Epithelial cell of esophagus (primary cell): ENCODE data around the gene NRXN3.

Experiments used
- DNase-seq: peaks from one replicate; pipeline ENCODE4 v3.0.0; 2010; ENCODE audit warnings: low read depth
- H3K4me3 ChIP-seq: 2 replicates; pipeline ENCODE4 v1.5.1; 2011; ENCODE audit warnings: mild to moderate bottlenecking, low read length, control low read depth
- CTCF ChIP-seq: IDR thresholded peaks from 2 replicates; pipeline ENCODE4 v1.5.1; 2011; ENCODE audit warnings: low read depth, mild to moderate bottlenecking, low read length, control low read depth, inconsistent platforms; ENCODE audit not compliant: insufficient read depth; ENCODE audit errors: missing control alignments

Gene NRXN3

GRCh38 chr14:79062226-79062625 is 892.1 kb downstream of the NRXN3 start:
- no peak for TF ChIP-seq CTCF
- DNase-seq: no peak
- no peak overlapping the region for H3K4me3 ChIP-seq

- H3K4me3 ChIP-seq: no peak overlapping the region
- no peak for DNase-seq
- TF ChIP-seq CTCF: no peak
Measured at GRCh38 chr14:79064214-79064613, 894.0 kb downstream of the NRXN3 start.

GRCh38 chr14:79074510-79074909 is 904.3 kb downstream of the NRXN3 start:
- no peak for DNase-seq
- TF ChIP-seq CTCF: no peak

GRCh38 chr14:79076428-79076827 is 906.3 kb downstream of the NRXN3 start:
- no peak for DNase-seq
- H3K4me3 ChIP-seq: no peak overlapping the region
- no peak for TF ChIP-seq CTCF

More at GRCh38 chr14:79074510-79074909, 904.3 kb downstream of the NRXN3 start:
- H3K4me3 ChIP-seq: no peak overlapping the region

- DNase-seq: peak; percentile 24
- H3K4me3 ChIP-seq: no peak overlapping the region
- TF ChIP-seq CTCF: no peak
Measured at GRCh38 chr14:79077096-79077495, 906.9 kb downstream of the NRXN3 start.

- no peak overlapping the region for H3K4me3 ChIP-seq
- DNase-seq: no peak
- TF ChIP-seq CTCF: no peak
Measured at GRCh38 chr14:79080040-79080439, 909.9 kb downstream of the NRXN3 start.

- TF ChIP-seq CTCF: no peak
- DNase-seq: no peak
- H3K4me3 ChIP-seq: no peak overlapping the region
Measured at GRCh38 chr14:79082883-79083282, 912.7 kb downstream of the NRXN3 start.
